Measurements from ENCODE around the gene HSF2BP.

Gene HSF2BP

DNA sequence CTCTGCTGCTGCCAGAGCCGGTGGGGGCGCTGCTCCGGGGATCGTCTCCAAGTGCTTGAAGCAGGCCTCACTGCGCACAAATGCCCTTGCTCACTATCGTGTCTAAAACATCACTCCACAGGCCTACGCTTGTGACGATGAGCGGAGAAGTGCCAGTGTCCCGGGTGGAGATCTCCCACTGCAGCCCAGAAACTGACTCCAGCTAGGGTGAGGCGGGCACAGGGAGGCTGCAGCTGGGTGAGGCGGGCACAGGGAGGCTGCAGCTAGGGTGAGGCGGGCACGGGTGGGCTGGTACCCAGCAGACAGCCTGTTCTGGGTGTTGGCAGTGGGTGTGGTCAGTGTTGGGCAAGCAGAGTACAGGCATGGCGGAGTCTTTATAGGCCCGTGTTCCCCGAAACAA lies 36.9 kb upstream of the HSF2BP start:
- Histone ChIP-seq H3K36me3 (ENCODE audit: insufficient read depth, low read length) (no peaks in the 10 kb centered on the region), H3K27ac (ENCODE audit: low read depth, low read length) (no peak overlapping the region)

DNA sequence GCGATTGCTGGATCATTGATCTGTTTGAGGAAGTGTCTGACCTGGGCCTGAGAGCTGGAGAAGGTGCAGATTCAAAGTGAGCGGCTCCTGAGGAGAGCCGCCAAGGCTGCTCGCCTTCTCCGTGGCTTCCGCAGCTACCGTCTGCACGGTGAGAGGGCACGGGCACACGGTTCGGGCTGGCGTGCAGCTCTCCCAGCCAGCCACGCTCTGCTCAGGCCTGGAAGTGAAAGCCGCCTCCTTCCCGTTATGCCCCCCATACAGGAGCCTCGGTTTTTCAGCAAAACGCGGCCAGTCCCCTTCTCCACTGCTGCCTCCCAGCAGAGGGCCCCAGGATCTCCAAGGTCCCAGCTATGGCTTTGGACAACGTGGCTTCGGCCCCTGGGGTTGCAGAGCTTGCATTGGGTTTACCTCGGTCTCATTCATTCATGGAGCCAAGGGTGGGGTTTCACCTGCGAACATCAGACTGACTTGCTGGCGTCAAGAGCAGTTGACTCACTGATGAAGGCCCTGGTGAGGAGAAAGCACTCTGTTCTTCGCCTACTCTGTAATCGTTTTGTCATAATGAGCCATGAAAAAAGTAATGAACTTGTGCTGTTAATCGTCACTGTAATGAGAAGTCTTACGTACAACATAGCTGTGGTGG lies 35.3 kb upstream of the HSF2BP start:
- no peak overlapping the region for H3K27ac ChIP-seq (ENCODE audit: low read depth, low read length)
- no peaks in the 10 kb centered on the region for H3K79me2 ChIP-seq (ENCODE audit: control insufficient read depth, insufficient read depth, low read length, unreplicated experiment)
- H3K27me3 ChIP-seq (ENCODE audit: insufficient read depth, low read length) = no peaks in the 10 kb centered on the region
- no peak overlapping the region for H2AFZ ChIP-seq (ENCODE audit: low read length, unreplicated experiment)
- no peaks in the 10 kb centered on the region for H3K4me1 ChIP-seq (ENCODE audit: control insufficient read depth, insufficient read depth, low read length, unreplicated experiment)
- H3K4me3 ChIP-seq (ENCODE audit: low read depth, low read length) = no peak overlapping the region
- no peaks in the 10 kb centered on the region for H3K36me3 ChIP-seq (ENCODE audit: insufficient read depth, low read length)

More for the DNA sequence above, 36.9 kb upstream of the HSF2BP start:
- Histone ChIP-seq H3K79me2 (ENCODE audit: control insufficient read depth, insufficient read depth, low read length, unreplicated experiment) (no peaks in the 10 kb centered on the region), H3K27me3 (ENCODE audit: insufficient read depth, low read length) (no peaks in the 10 kb centered on the region), H2AFZ (ENCODE audit: low read length, unreplicated experiment) (no peak overlapping the region), H3K4me3 (ENCODE audit: low read depth, low read length) (no peak overlapping the region), H3K4me1 (ENCODE audit: control insufficient read depth, insufficient read depth, low read length, unreplicated experiment) (no peaks in the 10 kb centered on the region)

DNA sequence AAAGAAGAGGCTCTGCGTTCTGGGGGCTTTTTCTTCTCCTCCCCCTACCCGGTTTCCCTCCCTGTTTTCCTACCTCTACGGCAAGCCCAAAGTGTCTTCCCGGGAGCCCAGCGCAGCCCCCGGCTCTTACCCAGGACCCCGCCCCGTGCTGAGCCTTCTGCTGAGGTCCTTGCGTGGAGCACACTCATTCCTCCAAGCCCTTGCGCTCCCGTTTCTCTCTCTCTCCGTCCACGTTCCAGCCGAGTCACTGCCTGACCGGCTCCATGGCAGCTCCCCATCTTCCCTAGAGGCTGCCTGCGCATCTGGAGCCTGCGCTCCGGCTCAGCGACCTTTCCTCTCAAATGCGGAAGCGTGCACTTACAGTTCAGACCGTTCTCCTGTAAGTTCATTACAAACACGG lies 34.7 kb upstream of the HSF2BP start:
- no peaks in the 10 kb centered on the region for H3K36me3 ChIP-seq (ENCODE audit: insufficient read depth, low read length)
- H3K27me3 ChIP-seq (ENCODE audit: insufficient read depth, low read length) = no peaks in the 10 kb centered on the region
- no peaks in the 10 kb centered on the region for H3K79me2 ChIP-seq (ENCODE audit: control insufficient read depth, insufficient read depth, low read length, unreplicated experiment)
- no peak overlapping the region for H3K27ac ChIP-seq (ENCODE audit: low read depth, low read length)
- no peaks in the 10 kb centered on the region for H3K4me1 ChIP-seq (ENCODE audit: control insufficient read depth, insufficient read depth, low read length, unreplicated experiment)
- no peak overlapping the region for H2AFZ ChIP-seq (ENCODE audit: low read length, unreplicated experiment)
- H3K4me3 ChIP-seq (ENCODE audit: low read depth, low read length) = no peak overlapping the region

DNA sequence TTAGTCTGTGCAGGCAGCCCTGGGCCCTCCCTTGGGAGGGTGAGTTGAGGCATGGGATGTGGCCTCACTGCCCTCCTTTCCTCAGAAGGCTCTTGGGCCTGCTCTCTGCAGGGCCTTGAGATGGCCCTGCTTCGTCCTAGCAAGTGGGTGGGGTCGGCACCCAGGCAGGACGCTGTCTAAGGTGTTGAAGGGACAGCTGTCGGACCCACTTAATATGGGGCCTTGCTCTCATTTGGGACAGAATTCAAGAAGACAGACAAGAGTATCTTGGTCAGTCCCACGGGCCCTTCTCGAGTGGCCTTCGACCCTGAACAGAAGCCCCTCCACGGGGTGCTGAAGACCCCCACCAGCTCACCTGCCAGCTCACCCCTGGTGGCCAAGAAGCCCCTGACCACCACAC lies 33.7 kb upstream of the HSF2BP start:
- Histone ChIP-seq H2AFZ (ENCODE audit: low read length, unreplicated experiment) (no peak overlapping the region), H3K27me3 (ENCODE audit: insufficient read depth, low read length) (no peaks in the 10 kb centered on the region), H3K79me2 (ENCODE audit: control insufficient read depth, insufficient read depth, low read length, unreplicated experiment) (no peaks in the 10 kb centered on the region), H3K27ac (ENCODE audit: low read depth, low read length) (no peak overlapping the region), H3K4me3 (ENCODE audit: low read depth, low read length) (no peak overlapping the region), H3K36me3 (ENCODE audit: insufficient read depth, low read length) (no peaks in the 10 kb centered on the region), H3K4me1 (ENCODE audit: control insufficient read depth, insufficient read depth, low read length, unreplicated experiment) (no peaks in the 10 kb centered on the region)

DNA sequence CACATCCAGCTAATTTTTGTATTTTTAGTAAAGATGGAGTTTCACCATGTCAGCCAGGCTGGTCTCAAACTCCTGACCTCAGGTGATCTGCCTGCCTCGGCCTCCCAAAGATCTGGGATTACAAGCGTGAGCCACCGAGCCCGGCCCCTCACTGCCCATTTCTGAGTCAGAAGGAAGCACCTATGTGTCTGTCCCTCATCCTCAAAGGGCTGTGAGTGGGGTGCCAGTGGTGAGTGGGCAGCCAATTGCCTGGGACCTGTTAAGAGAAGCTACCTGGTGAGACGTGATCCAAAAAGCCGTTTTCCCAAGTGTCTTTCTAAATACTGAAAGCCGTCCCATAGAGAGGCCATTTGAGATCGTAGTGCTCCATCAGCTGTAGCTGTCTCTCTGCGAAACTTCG lies 32.5 kb upstream of the HSF2BP start:
- no peak overlapping the region for H3K27ac ChIP-seq (ENCODE audit: low read depth, low read length)
- no peaks in the 10 kb centered on the region for H3K36me3 ChIP-seq (ENCODE audit: insufficient read depth, low read length)
- H2AFZ ChIP-seq (ENCODE audit: low read length, unreplicated experiment) = no peak overlapping the region
- no peak overlapping the region for H3K4me3 ChIP-seq (ENCODE audit: low read depth, low read length)
- H3K79me2 ChIP-seq (ENCODE audit: control insufficient read depth, insufficient read depth, low read length, unreplicated experiment) = no peaks in the 10 kb centered on the region
- H3K27me3 ChIP-seq (ENCODE audit: insufficient read depth, low read length) = no peaks in the 10 kb centered on the region
- H3K4me1 ChIP-seq (ENCODE audit: control insufficient read depth, insufficient read depth, low read length, unreplicated experiment) = no peaks in the 10 kb centered on the region

DNA sequence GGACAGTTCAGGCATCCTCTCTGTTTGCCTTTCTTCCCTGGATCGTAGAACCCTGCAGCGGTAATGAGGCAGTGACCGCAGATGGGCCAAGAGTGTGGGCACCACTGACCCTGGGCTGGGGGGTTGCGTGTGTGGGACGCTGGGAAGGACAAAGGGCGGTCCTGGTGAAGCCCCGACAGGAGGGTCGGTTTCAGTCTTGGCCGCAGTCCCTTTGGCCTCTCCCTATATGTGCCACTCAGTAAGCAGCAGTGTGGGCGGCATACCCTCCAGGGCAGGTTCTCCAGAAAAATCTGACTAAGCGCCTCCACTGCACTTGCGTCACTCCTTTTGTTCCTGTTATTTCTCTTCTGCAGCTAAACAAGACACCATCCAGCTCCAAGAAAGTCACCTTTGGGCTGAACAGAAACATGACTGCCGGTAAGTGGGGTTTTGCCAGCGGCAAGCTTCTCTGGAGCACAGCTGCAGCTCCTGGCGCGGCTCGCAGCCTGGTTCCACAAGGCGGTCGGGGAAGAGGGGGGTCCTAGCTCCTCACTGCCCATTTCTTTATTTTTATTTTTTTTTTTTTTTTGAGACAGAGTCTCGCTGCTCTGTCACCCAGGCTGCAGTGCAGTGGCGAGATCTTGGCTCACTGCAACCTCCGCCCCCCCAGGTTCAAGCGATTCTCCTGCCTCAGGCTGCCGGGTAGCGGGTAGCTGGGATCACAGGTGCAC lies 32.0 kb upstream of the HSF2BP start:
- Histone ChIP-seq H3K36me3 (ENCODE audit: insufficient read depth, low read length) (no peaks in the 10 kb centered on the region), H3K27ac (ENCODE audit: low read depth, low read length) (no peak overlapping the region), H3K4me1 (ENCODE audit: control insufficient read depth, insufficient read depth, low read length, unreplicated experiment) (no peaks in the 10 kb centered on the region), H3K27me3 (ENCODE audit: insufficient read depth, low read length) (no peaks in the 10 kb centered on the region), H2AFZ (ENCODE audit: low read length, unreplicated experiment) (no peak overlapping the region), H3K79me2 (ENCODE audit: control insufficient read depth, insufficient read depth, low read length, unreplicated experiment) (no peaks in the 10 kb centered on the region), H3K4me3 (ENCODE audit: low read depth, low read length) (no peak overlapping the region)

DNA sequence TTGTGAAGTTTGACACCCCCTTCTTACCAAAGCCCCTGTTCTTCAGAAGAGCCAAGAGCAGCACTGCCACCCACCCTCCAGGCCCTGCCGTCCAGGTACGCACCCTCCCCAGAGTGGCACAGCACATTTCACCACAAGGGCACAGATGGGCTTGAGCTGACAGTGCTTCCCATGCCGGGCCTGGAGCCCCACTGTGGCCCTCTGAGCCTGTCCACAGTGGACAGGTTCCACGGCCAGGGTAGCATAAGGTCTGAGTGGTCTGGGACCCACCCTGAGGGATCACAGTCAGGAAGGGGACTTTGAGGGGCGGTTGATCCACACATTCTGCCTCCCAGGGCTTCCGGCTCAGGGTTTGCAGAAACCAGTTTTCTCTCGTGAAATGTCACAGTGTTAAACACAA lies 31.1 kb upstream of the HSF2BP start:
- H3K4me3 ChIP-seq (ENCODE audit: low read depth, low read length) = no peak overlapping the region
- no peaks in the 10 kb centered on the region for H3K79me2 ChIP-seq (ENCODE audit: control insufficient read depth, insufficient read depth, low read length, unreplicated experiment)
- H3K36me3 ChIP-seq (ENCODE audit: insufficient read depth, low read length) = 0 out of 2 replicates have a peak, but pooled peaks cover under 1% of the 10 kb centered on the region
- H2AFZ ChIP-seq (ENCODE audit: low read length, unreplicated experiment) = no peak overlapping the region
- H3K4me1 ChIP-seq (ENCODE audit: control insufficient read depth, insufficient read depth, low read length, unreplicated experiment) = no peaks in the 10 kb centered on the region
- no peak overlapping the region for H3K27ac ChIP-seq (ENCODE audit: low read depth, low read length)
- no peaks in the 10 kb centered on the region for H3K27me3 ChIP-seq (ENCODE audit: insufficient read depth, low read length)

DNA sequence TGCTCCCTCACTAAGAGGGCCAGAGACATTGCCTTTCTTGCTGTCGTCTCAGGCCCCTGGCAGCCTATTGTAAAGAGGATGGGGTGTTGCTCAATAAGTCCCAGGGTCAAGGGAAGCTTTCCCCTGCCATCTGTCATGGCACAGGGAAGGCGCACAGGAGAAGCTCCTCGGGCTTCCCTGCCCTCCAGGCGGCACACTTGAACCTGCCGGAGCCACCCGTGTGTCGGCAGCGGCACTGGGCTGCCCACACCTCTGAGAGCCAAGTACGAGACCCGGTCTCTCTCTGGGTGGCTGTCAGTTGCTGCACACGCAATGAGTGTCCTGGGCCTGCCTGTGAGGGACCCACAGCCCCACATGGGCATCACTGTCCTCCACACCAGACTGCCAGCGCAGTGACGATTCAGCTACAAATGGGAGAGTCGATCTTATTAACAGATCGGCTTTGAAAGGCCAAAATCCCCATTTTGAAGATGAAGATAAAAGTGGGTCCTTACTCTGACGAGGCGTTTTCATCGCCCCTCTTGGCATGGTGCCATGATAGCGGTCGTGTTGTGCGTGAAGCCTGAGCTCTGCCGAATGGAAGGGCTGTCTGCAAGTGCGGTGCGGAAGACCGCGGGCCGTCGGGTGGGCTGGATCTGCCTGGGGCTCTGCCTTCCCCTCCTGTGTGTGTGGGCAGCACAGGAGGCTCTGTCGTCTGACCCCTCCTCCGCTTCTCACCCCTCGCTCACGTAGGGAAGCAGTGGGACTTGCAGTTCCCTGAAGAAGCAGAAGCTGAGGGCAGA lies 30.5 kb upstream of the HSF2BP start:
- H3K4me3 ChIP-seq (ENCODE audit: low read depth, low read length) = no peak overlapping the region
- H3K36me3 ChIP-seq (ENCODE audit: insufficient read depth, low read length) = 0 out of 2 replicates have a peak, but pooled peaks cover 6% of the 10 kb centered on the region
- no peaks in the 10 kb centered on the region for H3K4me1 ChIP-seq (ENCODE audit: control insufficient read depth, insufficient read depth, low read length, unreplicated experiment)
- H3K27me3 ChIP-seq (ENCODE audit: insufficient read depth, low read length) = no peaks in the 10 kb centered on the region
- no peak overlapping the region for H2AFZ ChIP-seq (ENCODE audit: low read length, unreplicated experiment)
- H3K79me2 ChIP-seq (ENCODE audit: control insufficient read depth, insufficient read depth, low read length, unreplicated experiment) = no peaks in the 10 kb centered on the region
- H3K27ac ChIP-seq (ENCODE audit: low read depth, low read length) = no peak overlapping the region

DNA sequence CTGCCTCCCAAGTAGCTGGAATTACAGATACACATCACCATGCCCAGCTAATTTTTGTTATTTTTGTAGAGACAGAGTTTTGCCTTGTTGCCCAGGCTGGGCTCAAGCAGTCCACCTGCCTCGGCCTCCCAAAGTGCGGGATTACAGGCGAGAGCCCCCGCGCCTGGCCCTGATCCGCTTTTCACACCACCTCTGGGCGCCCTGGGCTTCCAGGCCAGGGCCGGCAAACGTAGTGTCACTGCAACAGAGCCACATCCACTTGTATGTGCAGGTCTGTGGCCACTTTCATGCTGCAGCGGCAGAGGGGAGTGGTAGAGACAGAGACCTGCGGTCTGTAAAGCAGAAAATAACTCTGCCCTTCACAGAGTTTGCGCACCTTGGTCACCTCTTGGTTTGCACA lies 29.6 kb upstream of the HSF2BP start:
- H2AFZ ChIP-seq (ENCODE audit: low read length, unreplicated experiment) = no peak overlapping the region
- no peaks in the 10 kb centered on the region for H3K4me1 ChIP-seq (ENCODE audit: control insufficient read depth, insufficient read depth, low read length, unreplicated experiment)
- no peaks in the 10 kb centered on the region for H3K27me3 ChIP-seq (ENCODE audit: insufficient read depth, low read length)
- no peaks in the 10 kb centered on the region for H3K79me2 ChIP-seq (ENCODE audit: control insufficient read depth, insufficient read depth, low read length, unreplicated experiment)
- H3K36me3 ChIP-seq (ENCODE audit: insufficient read depth, low read length) = 0 out of 2 replicates have a peak, but pooled peaks cover 8% of the 10 kb centered on the region
- H3K4me3 ChIP-seq (ENCODE audit: low read depth, low read length) = no peak overlapping the region
- H3K27ac ChIP-seq (ENCODE audit: low read depth, low read length) = no peak overlapping the region

DNA sequence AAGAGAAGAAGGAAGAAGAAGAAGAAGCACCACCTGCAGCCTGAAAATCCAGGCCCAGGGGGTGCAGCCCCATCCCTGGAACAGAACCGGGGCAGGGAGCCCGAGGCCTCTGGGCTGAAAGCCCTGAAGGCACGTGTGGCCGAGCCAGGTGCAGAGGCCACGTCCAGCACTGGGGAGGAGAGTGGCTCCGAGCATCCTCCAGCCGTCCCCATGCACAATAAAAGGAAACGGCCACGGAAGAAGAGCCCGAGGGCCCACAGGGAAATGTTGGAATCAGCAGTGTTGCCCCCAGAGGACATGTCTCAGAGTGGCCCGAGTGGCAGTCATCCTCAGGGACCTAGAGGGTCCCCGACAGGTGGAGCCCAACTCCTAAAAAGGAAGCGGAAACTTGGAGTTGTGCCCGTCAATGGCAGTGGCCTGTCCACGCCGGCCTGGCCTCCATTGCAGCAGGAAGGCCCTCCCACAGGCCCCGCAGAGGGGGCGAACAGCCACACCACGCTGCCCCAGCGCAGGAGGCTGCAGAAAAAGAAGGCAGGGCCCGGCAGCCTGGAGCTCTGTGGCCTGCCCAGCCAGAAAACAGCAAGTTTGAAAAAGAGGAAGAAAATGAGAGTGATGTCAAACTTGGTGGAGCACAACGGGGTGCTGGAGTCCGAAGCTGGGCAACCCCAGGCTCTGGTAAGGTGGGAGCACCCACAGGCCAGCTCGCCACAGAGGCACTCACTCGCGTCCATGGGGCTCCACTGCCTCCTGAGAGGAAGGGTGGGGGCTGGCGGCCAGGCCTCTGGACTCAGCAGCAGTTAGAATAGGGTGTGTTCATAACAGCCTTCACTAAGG lies 28.5 kb upstream of the HSF2BP start:
- Histone ChIP-seq H2AFZ (ENCODE audit: low read length, unreplicated experiment) (no peak overlapping the region), H3K4me3 (ENCODE audit: low read depth, low read length) (no peak overlapping the region), H3K27ac (ENCODE audit: low read depth, low read length) (no peak overlapping the region), H3K79me2 (ENCODE audit: control insufficient read depth, insufficient read depth, low read length, unreplicated experiment) (no peaks in the 10 kb centered on the region), H3K27me3 (ENCODE audit: insufficient read depth, low read length) (no peaks in the 10 kb centered on the region), H3K36me3 (ENCODE audit: insufficient read depth, low read length) (0 out of 2 replicates have a peak, but pooled peaks cover 8% of the 10 kb centered on the region), H3K4me1 (ENCODE audit: control insufficient read depth, insufficient read depth, low read length, unreplicated experiment) (no peaks in the 10 kb centered on the region)
